ENCODE results near the gene MMP15.

The MMP15 gene

GRCh38 chr16:57987441-57988177 is 37.9 kb upstream of the MMP15 start:
- WGBS (ENCODE audit: extremely low coverage, insufficient coverage, low lambda C conversion rate) = no CpG with 5 or more reads among the region's 8 CpGs
- Histone ChIP-seq H3K79me2 (ENCODE audit: control insufficient read depth, insufficient read depth, low read length) (no peaks in the 10 kb centered on the region), H3K4me3 (ENCODE audit: low read length) (no peak overlapping the region), H2BK15ac (replicated peaks; ENCODE audit: low read depth) (no peak overlapping the region), H2BK5ac (ENCODE audit: low read length) (no peak overlapping the region), H3K4me1 (ENCODE audit: control insufficient read depth, low read depth, low read length) (peaks cover 6% of the 10 kb centered on the region), H4K5ac (ENCODE audit: low read length) (no peak overlapping the region), H4K8ac (ENCODE audit: low read depth, low read length) (no peak overlapping the region), H3K18ac (ENCODE audit: low read length) (no peak overlapping the region), H2AK5ac (ENCODE audit: low read length) (no peak overlapping the region), H3K9ac (ENCODE audit: low read length) (no peak overlapping the region), H3K36me3 (ENCODE audit: control insufficient read depth, insufficient read depth, low read length) (no peaks in the 10 kb centered on the region), H3K27me3 (ENCODE audit: insufficient read depth, low read length, poor library complexity) (no peaks in the 10 kb centered on the region), H3K4ac (ENCODE audit: low read depth, low read length) (no peak overlapping the region), H3K27ac (ENCODE audit: low read depth, low read length) (no peak overlapping the region), H3K56ac (ENCODE audit: low read length) (no peak overlapping the region), H3K79me1 (ENCODE audit: low read length) (no peaks in the 10 kb centered on the region), H2BK120ac (ENCODE audit: low read depth, low read length) (no peak overlapping the region), H3K4me2 (ENCODE audit: low read length) (no peak overlapping the region), H3K23ac (ENCODE audit: low read length) (no peak overlapping the region)
- DNase-seq = no peak

GRCh38 chr16:57988929-57989328 is 36.6 kb upstream of the MMP15 start:
- DNase-seq = no peak
- no peak overlapping the region for H3K4me2 ChIP-seq (ENCODE audit: low read length)

DNA sequence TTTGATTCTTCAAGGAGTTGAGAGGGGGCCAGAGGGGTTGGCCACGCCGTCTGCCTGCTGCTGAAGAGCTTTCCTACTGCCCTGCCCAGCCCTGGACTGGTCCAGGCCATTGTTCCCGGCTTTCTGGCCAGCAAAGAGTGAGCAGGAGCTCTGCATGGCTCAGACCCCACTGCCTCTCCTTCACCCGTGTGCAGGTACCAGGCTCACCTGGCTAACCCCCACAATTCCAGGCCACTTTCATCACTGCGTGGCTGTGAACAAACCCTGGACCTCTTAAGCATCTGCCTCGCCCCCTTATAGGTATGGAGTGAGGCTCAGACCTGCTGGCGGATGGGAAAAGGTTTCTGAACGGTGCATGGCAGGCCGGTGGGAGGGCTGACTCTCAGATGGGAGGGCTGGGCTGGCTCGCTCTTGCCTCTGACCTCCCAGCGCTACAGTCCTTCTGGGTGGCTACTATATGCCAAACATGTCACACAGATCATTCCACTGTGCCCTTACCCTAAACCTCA is 33.9 kb upstream of the MMP15 start:
- Histone ChIP-seq H3K4me3 (ENCODE audit: low read length) (no peak overlapping the region), H2BK120ac (ENCODE audit: low read depth, low read length) (no peak overlapping the region)

More at GRCh38 chr16:57988929-57989328, 36.6 kb upstream of the MMP15 start:
- Histone ChIP-seq H3K9ac (ENCODE audit: low read length) (no peak overlapping the region), H3K27me3 (ENCODE audit: insufficient read depth, low read length, poor library complexity) (no peaks in the 10 kb centered on the region), H3K23ac (ENCODE audit: low read length) (no peak overlapping the region), H3K27ac (ENCODE audit: low read depth, low read length) (no peak overlapping the region), H2BK5ac (ENCODE audit: low read length) (no peak overlapping the region), H3K36me3 (ENCODE audit: control insufficient read depth, insufficient read depth, low read length) (no peaks in the 10 kb centered on the region), H3K79me2 (ENCODE audit: control insufficient read depth, insufficient read depth, low read length) (no peaks in the 10 kb centered on the region), H3K4me3 (ENCODE audit: low read length) (no peak overlapping the region), H3K79me1 (ENCODE audit: low read length) (no peaks in the 10 kb centered on the region), H2BK15ac (replicated peaks; ENCODE audit: low read depth) (no peak overlapping the region), H3K4ac (ENCODE audit: low read depth, low read length) (no peak overlapping the region), H2BK120ac (ENCODE audit: low read depth, low read length) (no peak overlapping the region), H3K18ac (ENCODE audit: low read length) (no peak overlapping the region), H3K4me1 (ENCODE audit: control insufficient read depth, low read depth, low read length) (peaks cover 6% of the 10 kb centered on the region), H4K5ac (ENCODE audit: low read length) (no peak overlapping the region), H2AK5ac (ENCODE audit: low read length) (no peak overlapping the region), H4K8ac (ENCODE audit: low read depth, low read length) (no peak overlapping the region), H3K56ac (ENCODE audit: low read length) (no peak overlapping the region)
- no CpG with 5 or more reads among the region's 1 CpG for WGBS (ENCODE audit: extremely low coverage, insufficient coverage, low lambda C conversion rate)

GRCh38 chr16:57992084-57992483 is 33.5 kb upstream of the MMP15 start:
- Histone ChIP-seq H3K23ac (ENCODE audit: low read length) (no peak overlapping the region), H3K4ac (ENCODE audit: low read depth, low read length) (no peak overlapping the region), H2BK5ac (ENCODE audit: low read length) (no peak overlapping the region), H3K4me1 (ENCODE audit: control insufficient read depth, low read depth, low read length) (no peaks in the 10 kb centered on the region), H3K79me1 (ENCODE audit: low read length) (no peaks in the 10 kb centered on the region), H3K79me2 (ENCODE audit: control insufficient read depth, insufficient read depth, low read length) (no peaks in the 10 kb centered on the region), H3K9ac (ENCODE audit: low read length) (no peak overlapping the region), H2AK5ac (ENCODE audit: low read length) (no peak overlapping the region), H3K4me3 (ENCODE audit: low read length) (no peak overlapping the region), H3K4me2 (ENCODE audit: low read length) (no peak overlapping the region), H2BK120ac (ENCODE audit: low read depth, low read length) (no peak overlapping the region), H3K56ac (ENCODE audit: low read length) (no peak overlapping the region), H2BK15ac (replicated peaks; ENCODE audit: low read depth) (no peak overlapping the region), H3K27me3 (ENCODE audit: insufficient read depth, low read length, poor library complexity) (no peaks in the 10 kb centered on the region), H3K27ac (ENCODE audit: low read depth, low read length) (no peak overlapping the region), H4K8ac (ENCODE audit: low read depth, low read length) (no peak overlapping the region), H4K5ac (ENCODE audit: low read length) (no peak overlapping the region), H3K36me3 (ENCODE audit: control insufficient read depth, insufficient read depth, low read length) (no peaks in the 10 kb centered on the region), H3K18ac (ENCODE audit: low read length) (no peak overlapping the region)
- DNase-seq = no peak
- WGBS (ENCODE audit: extremely low coverage, insufficient coverage, low lambda C conversion rate) = no CpG with 5 or more reads among the region's 6 CpGs

More for the DNA sequence above, 33.9 kb upstream of the MMP15 start:
- Histone ChIP-seq H3K23ac (ENCODE audit: low read length) (no peak overlapping the region), H3K18ac (ENCODE audit: low read length) (no peak overlapping the region), H3K79me1 (ENCODE audit: low read length) (no peaks in the 10 kb centered on the region), H2AK5ac (ENCODE audit: low read length) (no peak overlapping the region), H3K56ac (ENCODE audit: low read length) (no peak overlapping the region), H4K8ac (ENCODE audit: low read depth, low read length) (no peak overlapping the region), H3K4ac (ENCODE audit: low read depth, low read length) (no peak overlapping the region), H3K27ac (ENCODE audit: low read depth, low read length) (no peak overlapping the region), H3K9ac (ENCODE audit: low read length) (no peak overlapping the region), H2BK15ac (replicated peaks; ENCODE audit: low read depth) (no peak overlapping the region), H3K4me2 (ENCODE audit: low read length) (no peak overlapping the region), H3K79me2 (ENCODE audit: control insufficient read depth, insufficient read depth, low read length) (no peaks in the 10 kb centered on the region), H3K36me3 (ENCODE audit: control insufficient read depth, insufficient read depth, low read length) (no peaks in the 10 kb centered on the region), H2BK5ac (ENCODE audit: low read length) (no peak overlapping the region), H3K4me1 (ENCODE audit: control insufficient read depth, low read depth, low read length) (no peaks in the 10 kb centered on the region), H3K27me3 (ENCODE audit: insufficient read depth, low read length, poor library complexity) (no peaks in the 10 kb centered on the region), H4K5ac (ENCODE audit: low read length) (no peak overlapping the region)
- no peak for DNase-seq
- WGBS (ENCODE audit: extremely low coverage, insufficient coverage, low lambda C conversion rate) = no CpG with 5 or more reads among the region's 11 CpGs

GRCh38 chr16:57993438-57993837 is 32.1 kb upstream of the MMP15 start:
- no peak overlapping the region for H3K23ac ChIP-seq (ENCODE audit: low read length)
- DNase-seq = no peak
- no CpG with 5 or more reads among the region's 8 CpGs for WGBS (ENCODE audit: extremely low coverage, insufficient coverage, low lambda C conversion rate)
- H3K4ac ChIP-seq (ENCODE audit: low read depth, low read length) = no peak overlapping the region
- H3K9ac ChIP-seq (ENCODE audit: low read length) = no peak overlapping the region
- no peak overlapping the region for H2AK5ac ChIP-seq (ENCODE audit: low read length)
- H3K79me2 ChIP-seq (ENCODE audit: control insufficient read depth, insufficient read depth, low read length) = no peaks in the 10 kb centered on the region
- no peak overlapping the region for H4K5ac ChIP-seq (ENCODE audit: low read length)
- H3K36me3 ChIP-seq (ENCODE audit: control insufficient read depth, insufficient read depth, low read length) = peaks cover 3% of the 10 kb centered on the region
- no peak overlapping the region for H3K4me2 ChIP-seq (ENCODE audit: low read length)
- H3K56ac ChIP-seq (ENCODE audit: low read length) = peak overlapping the region; percentile 30
- no peak overlapping the region for H3K18ac ChIP-seq (ENCODE audit: low read length)
- no peak overlapping the region for H2BK15ac ChIP-seq (replicated peaks; ENCODE audit: low read depth)
- H3K4me1 ChIP-seq (ENCODE audit: control insufficient read depth, low read depth, low read length) = peaks cover 3% of the 10 kb centered on the region
- H3K27me3 ChIP-seq (ENCODE audit: insufficient read depth, low read length, poor library complexity) = no peaks in the 10 kb centered on the region
- H3K79me1 ChIP-seq (ENCODE audit: low read length) = no peaks in the 10 kb centered on the region
- no peak overlapping the region for H2BK120ac ChIP-seq (ENCODE audit: low read depth, low read length)
- no peak overlapping the region for H4K8ac ChIP-seq (ENCODE audit: low read depth, low read length)
- no peak overlapping the region for H2BK5ac ChIP-seq (ENCODE audit: low read length)
- no peak overlapping the region for H3K4me3 ChIP-seq (ENCODE audit: low read length)
- H3K27ac ChIP-seq (ENCODE audit: low read depth, low read length) = no peak overlapping the region

- no peak overlapping the region for H2BK15ac ChIP-seq (replicated peaks; ENCODE audit: low read depth)
Measured at GRCh38 chr16:57993897-57994296, 31.7 kb upstream of the MMP15 start.

More at GRCh38 chr16:57993897-57994296, 31.7 kb upstream of the MMP15 start:
- Histone ChIP-seq H3K27ac (ENCODE audit: low read depth, low read length) (no peak overlapping the region), H2BK5ac (ENCODE audit: low read length) (no peak overlapping the region), H3K18ac (ENCODE audit: low read length) (no peak overlapping the region), H3K4me2 (ENCODE audit: low read length) (no peak overlapping the region), H3K79me1 (ENCODE audit: low read length) (no peaks in the 10 kb centered on the region), H4K5ac (ENCODE audit: low read length) (no peak overlapping the region), H2AK5ac (ENCODE audit: low read length) (no peak overlapping the region), H3K4me1 (ENCODE audit: control insufficient read depth, low read depth, low read length) (peaks cover 5% of the 10 kb centered on the region), H3K4ac (ENCODE audit: low read depth, low read length) (no peak overlapping the region), H3K4me3 (ENCODE audit: low read length) (no peak overlapping the region), H3K56ac (ENCODE audit: low read length) (no peak overlapping the region), H3K36me3 (ENCODE audit: control insufficient read depth, insufficient read depth, low read length) (peaks cover 3% of the 10 kb centered on the region), H2BK120ac (ENCODE audit: low read depth, low read length) (no peak overlapping the region), H3K9ac (ENCODE audit: low read length) (no peak overlapping the region), H3K27me3 (ENCODE audit: insufficient read depth, low read length, poor library complexity) (no peaks in the 10 kb centered on the region), H3K79me2 (ENCODE audit: control insufficient read depth, insufficient read depth, low read length) (no peaks in the 10 kb centered on the region), H4K8ac (ENCODE audit: low read depth, low read length) (no peak overlapping the region), H3K23ac (ENCODE audit: low read length) (no peak overlapping the region)
- WGBS (ENCODE audit: extremely low coverage, insufficient coverage, low lambda C conversion rate) = no CpG with 5 or more reads among the region's 5 CpGs
- DNase-seq = no peak

Data from mesendoderm (in vitro differentiated cells).